ENCODE data around the gene FTCD.
"Not testable (repeated sequence)": the region's sequence is repeated elsewhere in the genome, so short reads cannot be mapped to it uniquely, and the experiment has no call there.

Gene FTCD

DNA sequence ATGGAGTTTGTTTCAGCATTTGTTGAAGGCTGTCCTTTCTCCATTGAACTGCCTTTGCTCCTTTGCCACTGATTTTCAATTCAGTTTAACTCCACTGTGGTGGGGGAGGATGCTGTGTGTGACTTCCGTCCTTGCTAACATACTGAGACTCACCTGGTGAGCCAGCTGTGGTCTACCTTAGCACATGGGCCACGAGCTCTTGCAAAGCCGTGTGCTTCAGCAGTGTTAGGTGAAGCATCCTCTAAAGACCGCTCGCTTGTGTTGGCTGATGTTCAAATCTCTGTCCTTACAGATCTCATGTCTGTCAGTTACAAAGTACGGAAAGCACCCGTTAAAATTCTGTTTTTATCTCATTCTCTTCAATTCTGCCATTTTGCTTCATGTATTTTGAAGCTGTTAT lies 32.4 kb upstream of the FTCD start:
- no peak for DNase-seq

DNA sequence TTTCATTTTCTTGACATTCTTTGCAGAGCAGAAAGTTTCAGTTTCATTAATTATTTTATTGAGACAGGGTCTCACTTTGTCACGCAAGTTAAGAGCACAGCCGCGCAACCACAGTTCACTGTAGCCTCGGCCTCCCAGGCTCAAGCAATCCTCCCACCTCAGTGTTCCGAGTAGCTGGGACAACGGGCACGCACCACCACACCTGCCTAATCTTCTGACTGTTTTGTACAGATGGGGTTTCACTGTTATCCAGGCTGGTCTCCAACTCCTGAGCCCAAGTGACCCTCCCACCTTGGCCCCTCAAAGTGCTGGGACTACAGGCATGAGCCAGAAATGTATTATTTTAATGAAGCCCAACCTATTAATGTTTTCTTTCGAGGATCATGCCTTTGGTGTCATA lies 31.9 kb upstream of the FTCD start:
- DNase-seq, result no peak

DNA sequence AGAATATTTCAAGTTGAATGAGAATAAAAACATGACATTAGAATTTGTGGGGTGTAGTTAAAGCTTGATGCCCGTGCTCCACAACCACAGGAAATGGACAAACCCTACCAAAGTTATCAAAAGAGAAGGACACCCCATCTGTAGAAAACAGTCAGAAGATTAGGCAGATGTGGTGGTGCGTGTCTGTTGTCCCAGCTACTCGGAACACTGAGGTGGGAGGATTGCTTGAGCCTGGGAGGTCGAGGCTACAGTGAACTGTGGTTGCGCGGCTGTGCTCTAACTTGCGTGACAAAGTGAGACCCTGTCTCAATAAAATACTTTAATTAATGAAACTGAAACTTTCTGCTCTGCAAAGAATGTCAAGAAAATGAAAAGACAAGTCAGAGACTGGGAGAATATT lies 30.3 kb upstream of the FTCD start:
- no peak for DNase-seq

DNA sequence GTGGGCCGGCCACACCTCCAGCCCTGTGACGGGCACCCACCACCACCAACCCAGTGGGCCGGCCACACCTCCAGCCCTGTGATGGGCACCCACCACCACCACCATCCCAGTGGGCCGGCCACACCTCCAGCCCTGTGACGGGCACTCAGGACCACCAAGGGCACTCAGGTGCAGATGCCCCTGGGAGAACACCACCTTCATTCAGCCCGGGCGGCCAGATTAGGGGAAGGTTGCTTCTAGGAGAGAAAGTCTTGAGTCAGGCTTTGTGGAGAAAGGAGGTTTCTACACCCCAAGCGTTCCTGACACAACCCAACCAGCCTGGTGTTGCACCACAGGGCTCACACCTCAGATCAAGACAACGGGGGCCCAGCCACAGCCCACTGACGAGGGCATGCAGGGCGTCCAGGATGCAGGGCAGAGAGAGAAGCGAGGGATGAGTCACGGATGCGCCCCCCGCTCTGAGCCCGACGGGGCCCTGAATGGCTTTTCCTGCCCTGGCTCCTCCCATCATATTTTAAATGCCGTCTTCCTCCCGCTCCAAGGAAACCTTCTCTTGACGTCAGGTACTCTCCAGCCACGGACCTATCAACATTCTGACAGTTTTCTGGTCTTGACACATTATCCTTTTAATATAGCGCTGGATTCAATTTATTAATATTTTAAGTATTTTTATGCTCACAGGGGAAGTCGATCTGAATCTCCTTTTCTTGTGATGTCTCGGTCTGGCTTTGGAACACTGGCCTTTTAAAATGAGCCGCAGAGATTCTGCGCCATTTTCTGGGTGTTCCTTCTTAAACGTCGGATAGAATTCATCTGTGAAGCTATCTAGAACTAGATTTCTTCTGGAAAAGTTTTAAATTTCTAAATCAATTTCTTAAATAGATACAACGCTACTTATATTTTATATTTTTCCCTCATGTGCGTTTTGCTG lies 29.5 kb upstream of the FTCD start:
- DNase-seq, result peak; percentile 60

DNA sequence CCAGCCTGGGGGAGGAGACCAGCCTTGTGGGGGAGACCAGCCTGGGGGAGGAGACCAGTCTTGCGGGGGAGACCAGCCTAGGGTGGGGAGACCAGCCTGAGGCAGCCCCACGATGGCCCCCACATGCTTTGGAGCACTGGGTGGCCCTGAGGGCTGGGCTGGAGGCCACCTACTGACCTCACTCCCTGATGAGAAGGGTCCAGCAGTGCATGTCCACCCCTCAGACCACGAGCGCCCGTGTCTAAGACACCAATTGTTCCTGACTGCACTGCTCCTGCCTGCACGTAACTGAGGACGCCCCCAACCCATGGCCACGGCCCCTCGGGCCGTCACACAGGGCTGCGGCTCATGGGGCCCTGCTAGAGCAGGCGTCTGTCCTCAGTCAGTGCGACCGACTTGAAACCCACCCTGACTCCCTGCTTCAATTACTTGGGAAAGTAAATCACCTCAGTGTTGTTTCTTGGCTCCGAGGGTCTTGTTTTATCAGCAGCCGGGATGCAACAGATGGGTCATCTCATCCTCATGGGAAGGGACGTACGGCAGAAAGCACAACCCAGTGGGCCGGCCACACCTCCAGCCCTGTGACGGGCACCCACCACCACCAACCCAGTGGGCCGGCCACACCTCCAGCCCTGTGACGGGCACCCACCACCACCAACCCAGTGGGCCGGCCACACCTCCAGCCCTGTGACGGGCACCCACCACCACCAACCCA lies 28.7 kb upstream of the FTCD start, which contains the start of gene SPATC1L:
Gene SPATC1L (minus strand): TSS at position 550 of the 715 bp plus-strand sequence. CDS start 1,643 bp downstream, outside the sequence.
- DNase-seq, result peak; percentile 45

DNA sequence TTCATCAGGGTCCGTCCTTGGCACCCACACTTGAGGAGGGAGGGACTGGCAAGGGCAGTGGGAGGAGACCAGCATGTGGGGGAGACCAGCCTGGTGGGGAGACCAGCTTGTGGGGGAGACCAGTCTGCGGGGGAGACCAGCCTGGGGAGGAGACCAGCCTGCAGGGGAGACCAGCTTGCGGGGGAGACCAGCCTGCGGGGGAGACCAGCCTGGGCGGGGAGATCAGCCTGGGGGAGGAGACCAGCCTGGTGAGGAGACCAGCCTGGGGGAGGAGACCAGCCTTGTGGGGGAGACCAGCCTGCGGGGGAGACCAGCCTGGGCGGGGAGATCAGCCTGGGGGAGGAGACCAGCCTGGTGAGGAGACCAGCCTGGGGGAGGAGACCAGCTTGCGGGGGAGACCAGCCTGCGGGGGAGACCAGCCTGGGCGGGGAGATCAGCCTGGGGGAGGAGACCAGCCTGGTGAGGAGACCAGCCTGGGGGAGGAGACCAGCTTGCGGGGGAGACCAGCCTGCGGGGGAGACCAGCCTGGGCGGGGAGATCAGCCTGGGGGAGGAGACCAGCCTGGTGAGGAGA lies 28.0 kb upstream of the FTCD start:
- DNase-seq, result not testable (repeated sequence)

DNA sequence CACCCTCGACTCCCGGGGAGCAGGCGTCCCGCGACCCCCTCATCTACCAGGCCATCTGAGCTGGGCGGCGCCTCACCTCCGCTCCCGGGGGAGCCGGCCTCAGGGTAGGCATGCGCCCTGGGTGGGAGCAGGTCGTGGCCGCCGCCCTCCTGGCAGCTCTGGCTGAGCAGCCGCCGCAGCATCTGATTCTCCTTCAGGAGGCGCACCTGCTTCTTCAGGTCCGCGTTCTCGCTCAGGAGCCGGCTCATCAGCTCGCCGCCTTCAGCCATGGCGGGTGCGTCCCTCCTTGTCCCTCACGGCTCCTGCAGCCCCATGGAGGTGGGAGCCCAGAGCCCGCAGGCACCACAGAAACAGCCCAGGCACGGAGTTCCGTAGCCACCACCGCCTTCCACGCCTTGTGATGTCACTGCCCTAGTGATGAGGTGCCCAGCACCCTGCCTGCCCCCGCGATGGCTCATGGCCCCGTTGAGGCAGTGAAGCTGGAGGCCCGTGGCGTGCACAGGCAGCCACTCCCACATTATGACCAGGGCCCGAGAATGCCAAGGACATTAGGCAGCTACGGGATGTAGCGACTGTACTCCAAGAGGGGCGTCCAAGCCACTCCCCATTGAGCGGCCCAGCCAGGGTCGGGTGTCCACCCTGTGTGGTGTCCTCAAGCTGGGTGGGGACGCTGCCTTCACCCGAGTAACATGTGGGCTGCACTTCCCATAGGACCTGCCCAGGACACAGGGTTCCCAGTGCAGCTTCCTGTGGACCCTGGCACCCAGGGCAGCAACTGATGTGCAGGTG lies 27.4 kb upstream of the FTCD start:
- no peak for DNase-seq

DNA sequence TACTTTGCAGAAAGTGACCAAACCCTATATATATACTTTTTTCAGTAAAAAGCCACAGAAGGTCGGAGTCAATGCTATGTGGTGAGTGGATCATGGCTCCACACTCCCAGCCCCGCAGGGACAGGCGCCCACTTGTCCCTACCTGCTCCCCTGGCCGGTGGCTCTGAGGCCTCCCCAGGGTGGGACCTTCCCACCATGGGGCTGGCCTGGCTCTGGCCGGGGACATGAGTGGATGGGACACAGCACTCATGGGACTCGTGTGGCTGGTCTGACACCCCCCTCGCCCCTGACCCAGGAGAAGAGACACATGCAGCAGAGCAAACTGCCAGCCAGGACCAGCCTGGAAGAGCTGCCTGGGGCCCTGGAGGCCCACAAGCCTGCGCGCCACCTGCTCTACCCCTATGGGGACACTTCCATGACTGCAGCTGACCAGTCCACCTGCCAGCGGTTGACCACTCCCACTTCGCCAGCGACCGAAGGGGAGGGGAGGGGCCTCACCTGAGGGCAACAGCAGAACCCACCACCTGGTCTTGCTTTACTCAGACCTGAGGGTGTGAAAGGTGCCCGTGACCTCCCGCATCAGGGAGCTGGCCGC lies 26.7 kb upstream of the FTCD start:
- DNase-seq, result no peak

DNA sequence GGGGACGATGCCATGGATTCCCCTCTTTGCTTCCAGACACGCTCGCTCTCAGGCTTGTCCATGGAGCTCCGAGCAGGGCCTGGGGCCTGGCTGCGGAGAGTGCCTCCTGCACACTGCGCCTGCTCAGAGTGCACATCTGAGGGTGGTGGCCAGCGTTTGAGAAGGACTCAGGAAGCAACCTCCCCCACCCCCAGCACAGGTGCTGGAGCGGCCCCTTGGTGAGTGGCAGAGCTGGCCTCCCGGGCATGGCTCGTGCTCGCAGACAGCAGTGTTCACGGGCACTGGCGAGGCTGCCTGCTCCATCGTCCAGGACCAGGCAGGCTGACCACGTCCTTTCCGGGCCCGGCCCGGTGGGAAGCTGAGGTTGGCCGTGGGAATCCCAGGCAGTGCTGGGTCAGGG lies 26.1 kb upstream of the FTCD start:
- DNase-seq, result no peak

DNA sequence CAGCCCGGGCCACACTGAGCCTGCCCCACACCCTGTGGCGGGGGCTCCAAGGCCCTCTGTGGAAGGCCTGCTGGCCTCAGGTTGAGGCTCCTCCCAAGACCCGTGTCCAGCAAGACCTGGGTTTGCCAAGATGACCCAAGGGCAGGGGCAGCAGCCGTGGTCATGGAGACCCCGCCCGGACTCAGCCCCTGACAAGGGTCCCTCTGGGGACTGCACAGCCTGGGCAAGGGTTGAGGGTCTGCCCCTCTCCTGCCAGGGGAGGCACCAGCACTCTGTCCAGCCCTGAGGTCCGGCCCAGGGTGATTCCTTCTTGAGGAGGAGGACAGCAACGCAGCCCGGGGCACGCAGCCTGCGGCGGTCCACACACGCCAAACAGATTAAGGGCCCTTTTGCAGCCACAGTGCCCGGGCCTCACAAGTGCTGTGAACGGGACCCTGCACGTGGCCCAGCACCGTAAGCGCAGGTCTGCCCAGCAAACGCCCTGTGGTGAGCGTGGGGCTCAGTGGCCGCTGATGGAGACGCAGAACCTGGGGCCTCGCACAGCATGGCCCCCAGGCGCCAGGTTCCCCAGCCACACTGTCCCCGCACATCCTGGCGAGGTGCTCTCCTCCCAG lies 25.5 kb upstream of the FTCD start:
- DNase-seq, result no peak

DNA sequence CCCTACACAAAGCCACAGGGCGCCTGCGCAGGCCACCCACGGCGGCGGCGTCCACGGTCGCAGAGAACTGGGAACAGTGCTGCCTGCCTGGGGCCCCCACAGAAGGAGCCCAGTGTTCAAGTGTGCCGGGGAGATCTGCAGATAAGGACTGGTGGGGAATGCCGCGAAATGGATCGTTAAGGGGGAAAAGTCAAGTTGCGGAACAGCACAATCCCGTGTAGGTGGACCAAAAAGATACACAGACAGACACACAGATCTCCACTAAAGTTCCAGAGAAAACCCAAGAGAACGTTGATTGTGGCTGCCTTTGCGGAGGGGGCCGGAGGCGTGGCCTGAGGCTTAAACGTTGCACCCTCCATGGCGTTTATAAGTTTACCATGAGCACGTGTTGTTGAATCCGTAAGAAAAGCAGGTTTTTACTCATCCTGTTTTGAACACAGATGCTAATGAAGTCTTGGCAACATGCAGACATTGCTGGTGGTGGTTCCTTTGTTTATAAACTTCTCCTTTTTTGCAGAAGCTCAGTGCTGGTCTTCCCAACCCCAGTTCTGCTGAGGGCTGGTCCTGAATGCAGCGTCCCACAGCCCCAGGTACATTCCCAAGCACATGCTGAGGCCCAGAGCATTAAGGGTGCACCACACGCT lies 24.8 kb upstream of the FTCD start:
- no peak for DNase-seq

DNA sequence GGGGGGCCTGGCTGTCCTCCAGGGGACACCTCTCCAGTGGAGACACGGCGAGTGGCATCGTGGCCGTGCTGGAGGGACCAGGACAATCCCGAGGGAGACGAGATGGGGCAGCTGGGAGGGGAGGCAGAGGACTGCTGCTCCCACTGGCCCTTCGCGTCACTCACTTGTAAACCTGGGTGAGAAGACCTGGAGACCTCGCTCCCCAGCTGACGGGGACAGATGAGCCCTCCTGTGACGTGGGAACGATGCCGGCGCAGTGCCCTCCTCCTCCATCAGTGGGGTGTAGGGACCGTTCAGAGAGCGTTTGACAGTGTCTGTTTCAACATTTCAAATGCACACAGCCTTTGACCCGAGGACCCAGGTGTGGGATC lies 24.3 kb upstream of the FTCD start:
- DNase-seq, result no peak

DNA sequence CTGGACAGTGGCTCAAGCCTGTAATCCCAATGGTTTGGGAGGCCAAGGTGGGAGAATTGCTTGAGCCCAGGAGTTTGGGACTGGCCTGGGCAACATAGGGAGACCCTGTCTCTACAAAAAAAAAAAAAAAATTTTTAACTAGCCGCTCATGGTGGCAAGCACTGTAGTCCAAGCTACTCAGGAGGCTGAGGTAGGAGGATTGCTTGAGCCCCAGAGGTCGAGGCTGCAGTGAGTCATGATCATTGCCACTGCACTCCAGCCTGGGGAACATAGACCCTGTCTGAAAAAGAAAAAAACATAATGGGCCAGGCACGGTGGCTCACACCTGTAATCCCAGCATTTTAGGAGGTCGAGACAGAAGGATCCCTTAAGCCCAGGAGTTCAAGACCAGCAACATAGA lies 23.6 kb upstream of the FTCD start:
- DNase-seq, result no peak

DNA sequence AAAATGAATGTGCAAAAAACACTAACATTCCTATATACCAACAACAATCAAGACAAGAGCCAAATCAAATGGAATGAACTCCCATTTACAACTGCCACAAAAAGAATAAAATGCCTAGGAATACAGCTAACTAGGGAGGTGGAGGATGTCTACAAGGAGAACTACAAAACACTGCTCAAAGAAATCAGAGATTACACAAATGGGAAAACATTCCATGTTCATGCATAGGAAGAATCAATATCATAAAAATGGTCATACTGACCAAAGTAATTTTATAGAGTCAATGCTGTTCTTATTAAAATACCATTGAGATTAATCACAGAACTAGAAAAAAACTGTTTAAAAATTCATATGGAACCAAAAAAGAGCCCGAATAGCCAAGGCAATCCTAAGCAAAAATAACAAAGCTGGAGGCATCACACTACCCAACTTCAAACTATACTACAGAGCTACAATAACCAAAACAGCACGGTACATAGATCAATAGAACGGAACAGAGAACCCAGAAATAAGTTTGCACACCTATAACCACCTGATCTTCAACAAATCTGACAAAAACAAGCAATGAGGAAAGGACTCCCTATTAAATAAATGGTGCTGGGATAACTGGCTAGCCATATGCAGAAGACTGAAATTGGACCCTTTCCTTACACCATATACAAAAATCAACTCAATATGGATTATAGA lies 21.2 kb upstream of the FTCD start:
- not testable (repeated sequence) for DNase-seq

DNA sequence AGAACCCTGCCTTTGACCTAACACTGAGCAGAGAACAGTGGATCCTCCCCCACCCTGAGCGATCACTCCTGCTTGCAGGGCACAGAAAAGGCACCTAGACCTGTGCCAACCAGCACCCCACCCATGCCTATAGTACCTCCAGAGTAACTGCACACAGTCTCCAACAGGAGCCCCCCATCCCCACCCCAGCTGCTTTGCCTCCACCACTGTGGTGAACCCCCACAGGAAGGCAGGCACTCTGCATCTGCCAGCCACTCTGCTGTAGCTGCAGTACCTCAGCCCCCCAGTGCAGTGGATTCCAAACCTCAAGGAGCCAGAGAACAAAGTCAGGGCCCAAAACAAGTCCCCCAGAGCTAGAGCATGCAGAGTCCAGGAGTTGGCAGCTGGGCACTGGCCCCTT lies 18.2 kb upstream of the FTCD start:
- no peak for DNase-seq

DNA sequence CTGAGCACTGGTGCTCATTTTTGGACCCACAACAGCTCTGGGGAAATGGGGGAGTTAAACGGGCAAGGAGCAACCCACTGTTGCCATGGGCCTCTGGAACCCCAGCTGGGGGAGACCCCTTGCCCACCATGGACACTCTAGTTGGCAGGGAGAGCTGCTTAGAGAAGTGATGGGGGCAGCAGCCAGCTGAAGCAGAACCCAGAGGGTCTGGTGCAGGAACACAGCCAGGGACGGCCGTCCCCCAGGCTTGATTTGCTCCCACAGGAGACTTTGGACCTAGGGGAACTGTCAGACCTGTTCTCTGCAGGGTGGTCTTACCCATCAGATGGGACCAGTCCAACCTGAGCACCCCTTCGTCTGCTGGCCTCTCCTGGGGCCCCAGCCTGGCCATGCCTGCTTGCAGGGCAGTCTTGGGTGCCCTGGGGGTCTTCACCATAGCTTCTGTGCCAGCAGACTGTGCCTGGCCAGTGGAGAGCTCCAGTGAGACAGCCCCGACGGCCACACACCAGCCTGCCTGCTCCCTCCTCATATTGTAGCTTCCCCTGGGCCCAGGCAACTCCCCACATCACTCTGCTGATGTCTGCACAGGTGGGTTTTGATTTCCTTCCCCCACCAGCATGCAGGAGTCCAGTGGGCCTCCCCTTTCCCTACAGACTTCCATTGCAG lies 17.6 kb upstream of the FTCD start:
- no peak for DNase-seq

DNA sequence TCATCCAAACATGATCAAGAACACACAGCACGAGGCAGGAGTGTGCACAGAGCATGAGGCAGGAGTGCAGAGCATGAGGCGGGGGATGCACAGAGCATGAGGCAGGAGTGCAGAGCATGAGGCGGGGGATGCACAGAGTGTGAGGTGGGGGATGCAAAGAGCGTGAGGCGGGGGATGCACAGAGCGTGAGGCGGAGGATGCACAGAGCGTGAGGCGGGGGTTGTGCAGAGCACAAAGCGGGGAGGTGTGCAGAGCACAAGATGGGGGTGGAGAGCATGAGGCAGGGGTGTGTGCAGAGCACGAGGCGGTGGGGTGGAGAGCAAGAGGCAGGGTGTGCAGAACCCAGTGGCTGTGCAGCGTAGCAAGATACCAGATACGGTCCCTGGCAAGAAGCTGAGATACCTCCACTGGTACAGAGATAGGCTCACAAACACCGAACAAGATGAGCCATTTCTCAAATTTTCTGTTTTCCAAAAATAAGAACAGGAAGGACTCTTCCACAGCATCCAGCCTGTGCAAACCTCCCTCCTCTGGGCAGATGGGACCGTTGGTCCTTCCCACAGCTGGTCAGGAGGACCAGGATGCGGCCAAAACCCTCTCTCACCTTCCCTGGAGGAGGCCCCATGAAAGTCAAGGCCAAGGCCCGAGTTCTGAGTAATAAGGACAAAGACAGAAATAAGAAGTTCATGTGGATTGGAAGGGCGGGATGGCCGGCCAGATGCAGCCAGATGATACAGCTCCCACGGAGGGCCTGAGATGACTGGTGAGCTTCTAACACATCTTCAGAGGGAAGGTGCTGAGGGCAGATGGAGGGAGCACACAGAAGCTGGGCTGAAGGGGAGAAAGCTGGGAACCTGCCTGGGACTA lies 16.9 kb upstream of the FTCD start:
- no peak for DNase-seq

DNA sequence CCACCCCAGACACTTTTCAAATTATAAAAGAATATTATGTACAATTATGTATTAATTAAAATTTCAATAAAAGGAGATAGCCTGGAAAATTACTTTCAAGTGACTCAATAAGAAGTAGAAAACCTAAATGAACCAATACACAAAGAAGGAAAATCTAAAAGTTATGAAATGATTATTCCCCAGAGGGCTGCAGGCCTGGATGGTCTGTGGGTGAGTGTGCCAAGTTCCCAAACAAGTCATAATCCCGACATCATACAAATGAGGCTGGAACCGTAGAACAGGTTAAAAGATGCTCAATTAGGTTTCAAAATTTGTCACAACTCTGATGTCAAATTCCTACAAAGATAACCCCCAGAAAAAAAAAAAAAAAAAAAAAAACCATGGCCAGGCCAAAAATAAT lies 16.2 kb upstream of the FTCD start:
- no peak for DNase-seq

DNA sequence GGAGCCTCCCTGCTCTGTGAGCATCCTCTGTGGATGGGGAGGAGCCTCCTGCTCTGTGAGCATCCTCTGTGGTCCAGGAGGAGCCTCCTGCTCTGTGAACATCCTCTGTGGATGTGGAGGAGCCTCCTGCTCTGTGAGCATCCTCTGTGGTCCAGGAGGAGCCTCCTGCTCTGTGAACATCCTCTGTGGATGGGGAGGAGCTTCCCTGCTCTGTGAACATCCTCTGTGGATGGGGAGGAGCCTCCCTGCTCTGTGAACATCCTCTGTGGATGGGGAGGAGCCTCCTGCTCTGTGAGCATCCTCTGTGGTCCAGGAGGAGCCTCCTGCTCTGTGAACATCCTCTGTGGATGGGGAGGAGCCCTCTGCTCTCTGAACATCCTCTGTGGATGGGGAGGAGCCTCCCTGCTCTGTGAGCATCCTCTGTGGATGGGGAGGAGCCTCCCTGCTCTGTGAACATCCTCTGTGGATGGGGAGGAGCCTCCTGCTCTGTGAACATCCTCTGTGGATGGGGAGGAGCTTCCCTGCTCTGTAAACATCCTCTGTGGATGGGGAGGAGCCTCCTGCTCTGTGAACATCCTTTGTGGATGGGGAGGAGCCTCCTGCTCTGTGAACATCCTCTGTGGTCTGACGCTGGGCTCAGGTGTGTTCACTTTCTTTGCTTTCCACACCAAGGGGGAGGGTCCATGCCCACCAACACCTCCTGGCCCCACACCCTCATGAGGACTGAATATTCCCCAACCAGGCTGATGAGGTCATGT lies 15.2 kb upstream of the FTCD start:
- DNase-seq, result not testable (repeated sequence)

All from NCI-H1092 treated with DMSO at 0.1 percent for 48 hours (cell line).